Stimulated activated CD4-positive, alpha-beta T cell treated with anti-CD3 and anti-CD28 coated beads, TNF-alpha, amount 100 ng/mL, for 48 hours (primary cell): ENCODE measurements around the gene NHLH1.

ENCODE experiments used
- DNase-seq, 3 donors: peaks; one replicate each; pipeline ENCODE4 v3.0.0-alpha.2; 2020; ENCODE audit warnings: low read depth in 3 of 3

Gene NHLH1

DNA sequence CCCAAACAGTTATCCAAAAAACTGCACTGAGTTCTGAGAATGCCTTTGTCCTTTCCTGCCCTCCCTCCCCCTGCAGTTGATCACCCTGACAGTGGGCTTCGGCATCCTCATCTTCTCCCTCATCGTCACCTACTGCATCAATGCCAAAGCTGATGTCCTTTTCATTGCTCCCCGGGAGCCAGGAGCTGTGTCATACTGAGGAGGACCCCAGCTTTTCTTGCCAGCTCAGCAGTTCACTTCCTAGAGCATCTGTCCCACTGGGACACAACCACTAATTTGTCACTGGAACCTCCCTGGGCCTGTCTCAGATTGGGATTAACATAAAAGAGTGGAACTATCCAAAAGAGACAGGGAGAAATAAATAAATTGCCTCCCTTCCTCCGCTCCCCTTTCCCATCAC, 8.8 kb upstream of the NHLH1 start:
- DNase-seq = no peak

DNA sequence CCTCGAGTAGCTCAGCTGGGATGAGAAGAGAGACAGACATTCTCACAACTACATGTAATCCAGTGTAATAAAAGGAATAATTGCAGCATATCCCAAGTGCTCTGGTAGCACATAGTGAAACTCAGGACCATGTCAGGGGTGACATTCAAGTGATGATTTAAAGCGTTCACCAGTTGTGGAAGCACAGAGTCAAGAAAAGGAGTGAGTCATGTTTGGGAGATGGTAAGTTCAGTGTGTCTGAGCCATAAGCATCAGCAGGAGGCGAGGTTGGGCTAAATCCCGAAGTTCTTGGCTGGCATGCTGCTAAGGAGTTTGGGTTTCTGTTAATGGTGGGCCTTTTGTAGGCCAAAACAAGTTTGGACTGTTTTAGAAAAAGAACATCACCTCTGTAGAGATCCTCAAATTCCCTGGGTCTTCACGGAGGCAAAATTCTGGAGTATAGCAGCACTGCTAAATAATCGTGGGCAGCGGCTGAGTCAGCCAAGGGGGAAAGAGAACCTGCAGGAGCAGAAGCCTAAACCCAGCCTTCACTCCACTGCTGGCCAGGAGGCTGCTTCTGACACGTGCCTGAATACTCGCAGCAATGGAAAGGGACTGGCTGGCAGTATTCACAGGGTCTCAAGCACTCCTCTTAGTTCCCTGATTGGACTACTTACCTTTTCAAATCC, 7.2 kb upstream of the NHLH1 start:
- no peak for DNase-seq

DNA sequence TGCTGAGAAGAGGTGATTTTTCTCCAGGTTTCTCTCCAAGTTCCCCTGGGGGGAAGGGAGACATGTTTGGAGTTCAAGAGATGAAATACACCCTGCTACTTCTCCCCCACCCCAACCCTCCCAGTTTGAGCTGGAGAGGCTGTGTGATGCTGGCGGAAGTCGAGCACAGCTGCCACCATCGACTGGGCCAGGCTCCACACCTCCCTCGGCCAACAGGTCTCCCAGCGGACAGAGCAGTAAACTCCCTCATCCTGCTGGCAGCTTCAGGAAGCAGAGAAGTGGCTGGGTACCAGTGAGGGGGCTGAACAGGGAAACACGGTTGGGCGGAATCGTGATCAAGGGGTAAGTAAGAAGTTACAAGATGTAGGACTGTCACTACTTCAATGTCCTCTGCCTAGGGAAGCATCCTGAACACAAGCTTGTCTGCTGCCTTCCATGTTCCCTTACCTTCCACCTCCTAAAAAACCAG, 6.6 kb upstream of the NHLH1 start:
- DNase-seq = no peak

DNA sequence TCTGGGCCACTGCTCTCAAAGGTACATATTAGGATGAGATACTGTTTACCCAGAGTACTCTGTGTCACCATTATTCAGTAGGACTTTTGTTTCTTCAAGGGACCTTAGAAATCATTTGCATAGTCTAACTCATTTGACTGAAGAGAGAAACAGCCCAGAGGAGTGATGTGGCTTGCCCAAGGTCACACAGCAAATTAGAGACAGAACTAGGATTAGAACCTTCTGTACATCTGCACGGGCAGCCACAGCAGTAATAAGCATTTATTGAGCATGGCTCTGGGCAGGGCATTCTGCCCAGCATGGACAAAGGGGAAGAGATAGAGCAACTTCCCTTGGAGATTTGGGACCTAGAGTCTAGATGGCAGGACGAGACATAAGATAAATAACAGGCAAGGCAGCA, 5.7 kb upstream of the NHLH1 start:
- no peak for DNase-seq

DNA sequence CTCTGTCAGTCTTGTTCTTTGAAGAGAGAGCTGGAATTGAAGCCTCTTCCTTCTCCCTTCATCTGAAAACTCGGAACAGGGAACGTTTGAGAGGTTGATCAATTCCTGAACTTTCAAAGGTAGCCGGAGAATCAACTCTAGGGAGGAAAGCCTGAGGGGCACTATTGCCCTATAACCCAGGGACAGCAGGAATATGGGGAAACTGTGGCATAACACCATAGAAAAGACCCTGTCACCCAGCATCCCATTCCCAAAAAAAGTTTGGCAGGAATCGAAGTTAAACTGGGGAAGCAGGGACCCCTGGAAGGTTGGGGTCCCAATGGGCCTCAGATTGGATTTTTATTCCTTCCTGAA, 5.1 kb upstream of the NHLH1 start:
- DNase-seq = no peak

DNA sequence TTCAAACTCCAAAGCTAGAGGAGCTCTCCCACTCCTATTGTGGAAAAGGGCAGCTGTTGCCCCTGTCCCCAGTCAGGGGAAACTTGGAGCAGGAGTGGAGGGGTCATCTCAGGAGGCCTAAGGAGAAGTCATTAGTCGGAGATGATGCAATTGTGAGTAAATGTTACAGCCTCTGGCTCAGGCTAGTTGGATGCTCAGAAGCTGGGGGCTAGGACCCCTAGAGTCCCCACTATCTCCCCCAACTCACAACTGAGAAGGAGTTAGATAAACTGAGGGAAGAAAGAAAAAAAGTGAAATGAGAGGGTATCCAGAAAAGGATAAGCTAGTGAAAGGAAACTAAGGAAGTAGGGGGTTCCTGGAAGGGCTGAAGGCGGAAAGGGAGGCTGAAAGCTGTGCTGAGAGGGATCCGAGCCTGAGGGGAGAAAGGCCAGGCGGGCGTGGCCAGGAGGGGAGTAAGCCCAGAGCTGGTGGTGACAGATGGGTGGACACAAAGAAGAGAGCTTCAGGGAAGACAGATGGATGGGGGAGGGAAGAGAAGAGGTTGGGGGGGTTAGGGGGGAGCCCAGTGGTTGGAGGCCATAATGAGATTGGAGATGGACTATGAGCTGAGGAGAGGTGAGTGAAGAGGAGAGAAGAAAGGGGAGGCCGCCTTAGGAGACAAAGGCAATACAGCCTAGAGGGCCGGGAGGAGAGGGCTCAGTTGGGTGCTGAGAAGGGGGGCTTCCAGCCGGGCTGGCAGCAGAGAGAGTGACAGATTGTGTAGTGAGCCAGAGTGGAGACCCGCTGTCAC, 4.5 kb upstream of the NHLH1 start:
- no peak for DNase-seq

DNA sequence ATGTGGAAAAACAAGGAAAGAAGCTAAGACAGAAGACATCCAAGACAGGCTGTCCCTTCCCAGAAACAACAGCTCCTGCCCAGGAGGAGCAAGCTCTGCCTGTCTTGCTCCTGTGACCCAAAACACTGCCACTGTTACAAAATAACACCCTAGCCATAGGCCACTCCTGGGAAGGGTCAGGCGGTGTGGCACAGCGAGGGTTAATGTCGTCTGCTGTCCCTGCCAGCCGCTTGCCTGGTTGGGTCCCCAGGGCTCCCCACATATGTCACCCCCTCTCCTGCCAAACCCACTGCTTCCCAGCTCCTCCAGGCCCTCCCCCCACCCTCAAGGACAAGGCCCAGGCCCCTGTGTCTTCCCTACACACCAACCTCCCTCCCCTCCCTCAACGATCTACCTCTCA, 3.9 kb upstream of the NHLH1 start:
- DNase-seq = no peak

DNA sequence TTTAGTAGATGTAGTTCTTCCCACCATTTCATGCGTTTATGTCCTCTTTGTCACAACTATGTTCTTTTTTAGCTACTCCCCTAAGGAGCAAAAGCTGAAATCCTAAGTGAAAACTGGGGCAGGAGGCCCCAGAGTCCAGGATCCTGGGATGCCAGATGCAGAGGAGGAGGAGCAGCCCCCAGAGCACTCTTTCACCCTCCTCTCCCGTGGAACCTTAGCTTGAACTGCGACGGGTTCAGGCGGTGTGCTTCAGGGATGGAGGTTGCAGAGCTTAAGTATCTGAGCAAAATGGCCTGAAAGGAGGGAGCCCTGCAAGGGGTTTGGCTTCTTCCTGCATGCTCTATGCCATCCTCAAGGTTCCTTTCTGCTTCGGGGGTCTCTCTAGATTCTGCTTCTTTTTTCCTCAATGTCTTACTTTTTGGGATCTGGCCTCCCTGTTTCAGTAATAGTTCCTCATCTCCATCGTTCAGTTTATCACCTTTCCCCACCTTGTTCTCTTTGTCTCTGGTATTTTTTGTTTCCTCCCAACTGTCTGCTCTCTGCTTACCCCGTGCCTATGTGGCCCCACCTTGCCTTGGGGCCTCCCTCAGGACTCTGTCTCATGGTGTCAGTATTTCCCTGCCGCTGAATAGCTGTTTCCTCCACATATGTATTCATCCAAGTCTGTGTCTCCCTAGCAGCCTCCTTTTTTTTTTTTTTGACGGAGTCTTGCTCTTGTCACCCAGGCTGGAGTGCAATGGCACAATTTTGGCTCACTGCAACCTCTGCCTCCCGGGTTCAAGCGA, 2.7 kb upstream of the NHLH1 start:
- DNase-seq = no peak

DNA sequence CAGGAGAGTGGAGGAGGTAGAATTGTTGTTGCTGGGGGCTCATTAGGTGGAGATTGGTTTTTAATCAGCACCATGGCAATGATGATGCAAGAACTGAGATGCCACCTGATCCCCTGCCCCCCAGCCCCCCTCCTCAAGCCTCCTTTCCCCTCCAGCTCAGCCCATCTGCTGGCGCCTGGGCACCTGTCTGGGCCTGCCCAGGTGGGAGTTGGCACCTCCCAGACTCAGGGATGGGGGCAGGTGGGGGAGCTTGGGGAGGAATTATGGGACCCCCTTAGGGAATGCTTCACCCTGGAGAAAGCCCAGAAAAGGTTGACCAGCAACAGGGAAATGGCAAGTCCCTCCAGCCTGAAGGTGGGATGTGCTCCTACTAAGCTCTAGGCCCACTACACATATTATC, 1.5 kb upstream of the NHLH1 start:
- DNase-seq = no peak

DNA sequence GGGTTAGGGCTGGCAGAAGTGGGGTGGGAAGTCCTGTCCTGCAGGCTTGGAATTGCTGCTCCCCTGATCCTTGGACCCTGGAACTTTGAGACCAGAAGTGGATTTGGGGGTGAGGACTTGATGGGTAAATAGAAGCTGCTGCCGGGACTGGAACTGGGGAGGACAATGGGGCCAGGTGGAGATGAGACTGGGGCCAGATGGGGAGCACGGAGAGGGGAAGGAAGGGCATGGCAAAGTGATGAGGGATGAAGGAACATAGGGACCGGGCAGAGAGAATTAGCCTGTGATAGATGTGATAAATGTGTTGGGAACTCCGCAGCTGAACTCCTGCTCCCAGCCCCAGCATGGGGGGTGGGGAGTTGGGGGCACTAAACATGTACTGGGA, 637 bp downstream of the NHLH1 start:
- no peak for DNase-seq

DNA sequence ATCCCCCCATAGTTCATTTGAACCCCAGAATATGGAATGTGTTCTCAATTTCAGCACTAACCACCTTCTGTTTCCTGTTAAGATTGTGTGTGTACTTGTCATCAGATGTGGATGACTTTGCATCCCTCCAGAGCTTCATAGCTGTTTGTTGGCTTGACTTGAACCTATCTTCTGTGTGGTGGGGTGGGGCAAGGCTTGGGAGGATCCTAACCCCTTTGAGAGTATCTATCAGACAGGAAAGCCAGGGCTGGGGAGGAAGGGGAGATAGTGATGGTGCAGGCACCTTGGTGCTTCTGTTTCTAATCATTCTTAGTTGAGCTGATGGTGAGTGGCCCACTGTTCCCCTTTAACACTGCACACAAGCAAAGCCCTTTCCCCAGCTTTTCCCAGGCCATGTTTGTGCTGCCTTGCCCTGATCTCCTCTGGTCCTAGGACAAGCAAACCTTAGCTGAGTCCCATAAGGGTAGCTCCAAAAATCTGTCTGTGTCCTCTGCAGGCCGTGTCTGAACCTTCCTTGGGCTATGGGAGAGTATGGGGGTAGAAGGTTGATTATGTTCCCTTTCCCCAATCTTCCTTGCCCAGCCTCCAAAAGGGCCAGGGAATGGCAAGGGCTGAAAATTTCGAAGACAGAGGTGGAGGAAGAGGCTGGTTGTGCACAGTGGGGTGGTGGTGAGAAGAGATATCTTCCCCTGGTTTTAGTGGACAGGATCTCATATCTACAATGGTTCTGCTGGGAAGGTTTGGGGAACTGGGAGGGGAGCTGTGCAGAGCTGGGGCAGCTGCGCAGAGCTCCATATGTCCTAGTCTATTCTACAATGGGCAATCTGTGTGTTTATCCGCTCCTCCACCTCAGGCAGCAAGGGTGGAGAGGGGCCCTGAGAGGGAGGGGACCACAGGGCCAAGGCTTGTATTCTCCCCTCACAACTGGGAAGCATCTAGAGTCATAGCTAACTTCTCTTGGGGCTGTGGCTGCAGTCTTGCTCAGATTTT, 1.4 kb downstream of the NHLH1 start:
- no peak for DNase-seq

DNA sequence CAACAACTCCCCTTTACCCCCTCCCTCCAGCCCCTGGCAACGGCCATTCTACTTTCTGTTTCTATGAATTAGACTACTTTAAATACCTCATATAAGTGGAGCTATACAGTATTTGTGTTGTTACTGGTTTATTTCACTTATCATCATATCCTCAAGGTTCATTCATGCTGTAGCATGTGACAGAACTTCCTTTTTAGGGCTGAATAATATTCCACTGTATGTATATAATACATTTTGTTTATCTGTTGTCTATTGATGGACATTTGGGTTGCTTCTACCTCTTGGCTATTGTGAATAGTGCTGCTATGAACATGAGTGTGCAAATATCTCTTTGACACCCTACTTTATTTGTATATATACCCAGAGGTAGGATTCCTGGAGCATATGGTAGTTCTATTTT, 2.2 kb downstream of the NHLH1 start:
- DNase-seq = no peak

DNA sequence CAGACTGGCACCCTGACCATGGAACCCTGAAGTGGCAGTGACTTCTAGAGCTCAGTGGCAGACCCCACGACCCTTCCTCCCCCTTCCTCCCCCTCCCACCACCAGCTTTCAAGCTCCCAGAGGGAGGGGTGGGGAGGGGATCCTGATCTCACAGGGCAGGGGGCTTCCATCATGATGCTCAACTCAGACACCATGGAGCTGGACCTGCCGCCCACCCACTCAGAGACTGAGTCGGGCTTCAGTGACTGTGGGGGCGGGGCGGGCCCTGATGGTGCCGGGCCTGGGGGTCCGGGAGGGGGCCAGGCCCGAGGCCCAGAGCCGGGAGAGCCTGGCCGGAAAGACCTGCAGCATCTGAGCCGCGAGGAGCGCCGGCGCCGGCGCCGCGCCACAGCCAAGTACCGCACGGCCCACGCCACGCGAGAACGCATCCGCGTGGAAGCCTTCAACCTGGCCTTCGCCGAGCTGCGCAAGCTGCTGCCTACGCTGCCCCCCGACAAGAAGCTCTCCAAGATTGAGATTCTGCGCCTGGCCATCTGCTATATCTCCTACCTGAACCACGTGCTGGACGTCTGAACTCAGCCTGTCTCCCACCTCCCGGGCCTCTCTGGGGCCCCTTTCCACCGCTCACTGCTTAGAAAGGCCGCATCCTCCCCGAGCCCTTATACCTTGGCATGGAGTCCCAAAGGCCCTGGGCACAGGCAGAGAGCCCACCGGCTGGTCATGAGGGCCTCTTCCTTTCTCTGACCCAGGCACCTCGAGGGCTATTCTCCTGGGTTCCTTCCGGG, 3.9 kb downstream of the NHLH1 start:
- DNase-seq = no peak

DNA sequence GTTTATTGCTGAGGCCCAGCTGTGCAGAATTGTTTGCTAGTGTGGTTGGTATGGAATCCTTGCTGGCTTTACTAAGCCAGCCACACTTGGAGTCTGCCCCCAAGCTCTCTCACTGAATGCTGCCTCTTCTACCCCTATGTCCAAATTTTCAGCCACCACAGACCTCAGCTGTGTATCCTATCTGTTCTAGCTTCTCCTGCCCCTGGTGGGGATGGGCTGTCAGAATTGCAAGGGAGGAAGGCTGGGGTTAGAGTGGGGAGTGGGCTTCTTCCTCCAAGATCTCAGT, 4.4 kb downstream of the NHLH1 start:
- no peak for DNase-seq

DNA sequence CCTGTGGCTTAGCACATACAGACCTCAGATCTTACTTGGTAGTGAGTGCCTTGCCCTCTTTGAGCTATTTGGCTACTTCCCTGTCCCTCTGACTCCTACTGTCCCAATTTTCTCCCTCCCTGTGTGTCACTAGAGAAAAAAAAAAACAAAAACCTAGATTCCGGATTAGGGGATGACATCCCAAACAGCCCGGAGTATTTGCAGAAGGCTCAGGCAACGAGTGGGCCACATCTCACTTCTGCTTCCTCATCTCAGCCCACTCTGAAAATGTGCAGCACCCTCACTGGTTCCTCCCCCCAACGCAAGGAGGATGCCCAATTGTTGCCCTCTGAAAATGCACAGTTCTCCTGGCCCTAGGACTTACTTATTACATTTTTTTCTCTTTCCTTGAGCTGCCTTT, 4.9 kb downstream of the NHLH1 start:
- no peak for DNase-seq

DNA sequence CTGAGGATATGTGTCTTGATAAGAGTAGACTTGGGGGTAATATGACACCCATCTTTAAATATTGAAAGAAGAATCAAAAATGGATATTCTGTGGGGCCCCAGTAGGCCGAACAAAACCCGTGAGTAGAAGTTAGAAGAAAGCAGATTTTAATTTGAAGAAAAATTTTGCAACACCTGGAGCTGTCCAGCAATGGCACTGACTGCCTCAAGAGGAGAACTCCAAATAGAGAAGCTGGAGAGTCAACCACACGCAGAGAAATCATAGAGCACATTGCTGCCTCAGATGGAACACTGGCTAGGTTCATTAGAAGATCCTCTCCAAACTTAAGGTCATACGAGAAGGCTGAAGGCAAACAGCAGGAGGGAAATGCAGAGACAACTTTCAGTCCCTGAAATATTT, 6.8 kb downstream of the NHLH1 start:
- DNase-seq = no peak

DNA sequence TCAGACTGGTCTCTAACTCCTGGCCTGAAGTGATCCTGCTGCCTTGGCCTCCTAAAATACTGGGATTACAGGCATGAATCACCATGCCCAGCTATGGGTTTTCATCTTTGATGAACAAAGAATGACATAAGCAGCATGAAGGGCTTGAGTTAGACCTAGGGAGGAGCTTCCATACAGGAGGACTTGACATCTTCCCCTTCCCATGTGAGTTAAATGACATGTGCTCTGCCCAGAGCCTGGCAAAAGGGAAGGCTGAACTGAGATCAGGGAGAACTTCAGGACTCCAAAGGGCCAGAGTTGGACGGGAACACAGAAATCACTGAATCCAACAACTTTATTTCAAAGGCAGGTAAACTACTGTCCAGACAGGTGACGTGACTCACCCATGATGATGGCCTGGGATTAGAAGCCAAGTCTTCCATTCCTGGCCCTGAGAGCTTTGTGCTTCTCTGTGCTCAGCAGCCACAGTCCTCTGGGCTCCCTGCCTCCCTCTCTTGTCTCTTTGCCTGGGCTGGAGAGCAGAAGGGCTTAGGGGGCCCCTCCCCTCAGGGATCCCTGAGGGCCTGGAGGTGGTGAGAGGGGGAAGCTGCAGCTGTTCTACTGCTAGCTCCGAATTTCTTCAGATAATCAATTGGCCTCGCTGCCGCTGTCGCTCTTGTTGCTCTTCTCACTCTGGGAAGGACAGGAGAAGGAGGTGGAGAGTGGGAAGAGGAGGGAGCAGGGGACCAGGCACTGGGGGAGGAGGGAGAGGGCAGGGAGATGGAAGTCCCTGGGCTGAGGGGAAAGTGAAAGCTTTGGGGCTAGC, 7.6 kb downstream of the NHLH1 start:
- DNase-seq = no peak

DNA sequence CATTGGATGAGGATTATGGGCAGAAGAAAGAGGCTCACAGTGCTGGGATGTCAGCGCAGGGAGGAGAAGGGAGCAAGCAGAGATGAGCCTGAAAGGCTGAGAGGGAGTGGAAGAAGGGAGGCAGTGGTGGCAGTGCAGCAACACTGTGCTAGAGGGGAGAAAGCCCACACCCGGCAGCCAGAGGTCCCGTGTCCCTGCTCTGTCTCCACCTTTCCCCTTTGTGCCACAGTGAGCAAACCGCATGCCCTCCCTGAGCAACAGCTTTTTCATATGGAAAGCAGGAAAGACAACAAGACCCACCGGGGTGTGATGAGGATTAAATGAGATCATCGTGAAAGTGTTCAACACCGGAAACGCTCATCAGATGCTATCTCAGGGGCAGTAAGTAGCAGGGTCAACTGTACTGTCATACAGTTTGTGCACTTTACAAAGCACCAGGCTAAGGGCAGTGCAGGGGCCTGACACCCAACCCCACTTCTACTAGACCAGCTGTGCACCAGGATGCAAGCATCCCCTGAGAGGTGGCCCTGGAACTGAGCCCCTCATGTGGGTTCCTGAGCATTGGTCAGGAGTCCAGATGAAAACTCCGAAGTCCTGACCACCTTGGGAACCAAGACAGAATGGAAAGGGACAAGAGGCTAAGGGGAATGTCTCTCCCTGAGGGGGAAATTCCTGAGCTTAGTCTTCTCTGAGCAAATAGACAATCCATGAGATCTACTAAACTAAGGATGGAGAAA, 9.1 kb downstream of the NHLH1 start:
- no peak for DNase-seq

DNA sequence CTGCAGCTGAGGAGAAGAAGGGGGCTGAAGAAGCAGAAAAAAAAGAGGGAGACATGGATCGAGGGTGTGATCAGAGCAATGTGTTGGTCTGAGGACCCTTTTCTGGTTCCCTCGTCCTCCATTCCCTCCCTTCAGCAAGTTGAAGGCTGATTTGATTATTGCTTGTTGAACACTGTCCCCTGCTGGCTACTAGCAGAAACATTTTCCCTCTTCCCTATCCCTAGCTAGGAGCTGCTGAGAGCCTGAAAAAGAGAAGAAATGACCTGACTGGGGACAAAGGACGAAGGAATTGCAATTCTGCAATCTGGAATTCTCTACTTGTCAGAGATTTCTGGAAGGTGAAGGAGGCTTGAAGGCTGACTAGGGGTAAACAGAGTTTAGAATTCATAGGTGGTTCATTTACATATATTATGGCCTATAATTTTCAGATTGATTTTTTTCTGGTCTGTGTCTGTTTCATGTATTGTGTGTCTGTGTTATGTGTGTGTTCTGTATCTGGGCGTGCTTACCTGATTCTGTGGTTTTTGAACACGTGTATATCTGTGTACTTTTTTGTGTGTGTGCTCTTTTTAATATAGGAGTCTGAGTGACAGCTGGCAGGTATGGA, 9.8 kb downstream of the NHLH1 start:
- no peak for DNase-seq
